ENCODE data around the gene IL36B. TPM values are rescaled to one million over a fixed set of nuclear protein-coding genes. Genes with fewer than 3 reads are reported as not detected.
A peak's percentile ranks its signal among the peaks of the same experiment; 100 is the strongest.

Gene IL36B
- total and polyA plus RNA-seq, 8 donors: not detected

DNA sequence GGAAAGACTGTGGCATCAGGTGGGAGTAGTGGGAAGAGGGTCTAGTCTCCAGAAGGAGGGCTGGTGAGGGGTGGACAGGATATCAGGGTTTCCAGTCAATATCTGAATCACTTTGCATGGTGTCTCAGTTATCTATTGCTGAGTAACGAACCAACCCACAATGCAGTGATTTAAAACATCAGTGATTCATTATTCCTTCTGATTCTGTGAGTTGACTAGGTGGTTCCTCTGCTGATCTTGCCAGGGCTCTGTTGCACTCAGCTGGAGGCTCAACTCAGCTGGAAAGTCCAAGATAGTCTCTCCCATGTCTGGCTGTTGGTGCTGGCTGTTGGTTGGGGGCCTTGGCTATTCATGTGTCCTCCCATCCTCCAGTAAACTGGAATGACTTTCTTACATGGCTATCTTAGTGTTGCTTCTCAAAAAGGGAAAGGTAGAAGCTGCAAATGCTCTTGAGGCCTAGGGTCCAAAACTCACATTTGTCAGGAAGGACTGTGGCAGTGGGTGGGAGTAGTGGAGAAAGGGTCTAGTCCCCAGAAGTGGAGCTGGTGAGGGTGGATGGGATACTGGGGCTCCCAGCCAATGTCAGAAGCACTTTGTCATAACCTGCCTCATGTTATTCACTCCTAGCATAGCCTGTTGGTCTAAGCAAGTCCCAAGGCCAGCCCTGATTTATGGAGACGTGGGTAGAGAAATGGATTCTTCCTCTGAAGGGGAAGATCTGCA is 29.0 kb upstream of the IL36B start:
- H3K27me3 ChIP-seq: peaks cover 0 to 7% of the 10 kb centered on the region in 2 donors
- H3K4me3 ChIP-seq: no peak overlapping the region
- no peak for DNase-seq
- H3K4me1 ChIP-seq: no peaks in the 10 kb centered on the region
- no peak for ATAC-seq
- H3K9me3 ChIP-seq: no peaks in the 10 kb centered on the region
- H3K36me3 ChIP-seq: no peaks in the 10 kb centered on the region
- TF ChIP-seq, protein P1, sequence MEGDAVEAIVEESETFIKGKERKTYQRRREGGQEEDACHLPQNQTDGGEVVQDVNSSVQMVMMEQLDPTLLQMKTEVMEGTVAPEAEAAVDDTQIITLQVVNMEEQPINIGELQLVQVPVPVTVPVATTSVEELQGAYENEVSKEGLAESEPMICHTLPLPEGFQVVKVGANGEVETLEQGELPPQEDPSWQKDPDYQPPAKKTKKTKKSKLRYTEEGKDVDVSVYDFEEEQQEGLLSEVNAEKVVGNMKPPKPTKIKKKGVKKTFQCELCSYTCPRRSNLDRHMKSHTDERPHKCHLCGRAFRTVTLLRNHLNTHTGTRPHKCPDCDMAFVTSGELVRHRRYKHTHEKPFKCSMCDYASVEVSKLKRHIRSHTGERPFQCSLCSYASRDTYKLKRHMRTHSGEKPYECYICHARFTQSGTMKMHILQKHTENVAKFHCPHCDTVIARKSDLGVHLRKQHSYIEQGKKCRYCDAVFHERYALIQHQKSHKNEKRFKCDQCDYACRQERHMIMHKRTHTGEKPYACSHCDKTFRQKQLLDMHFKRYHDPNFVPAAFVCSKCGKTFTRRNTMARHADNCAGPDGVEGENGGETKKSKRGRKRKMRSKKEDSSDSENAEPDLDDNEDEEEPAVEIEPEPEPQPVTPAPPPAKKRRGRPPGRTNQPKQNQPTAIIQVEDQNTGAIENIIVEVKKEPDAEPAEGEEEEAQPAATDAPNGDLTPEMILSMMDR (IDR thresholded peaks at IDR 0.05): no peak
- intact Hi-C loops (cut with DNase I): no loop called here
- H3K27ac ChIP-seq: no peak overlapping the region

DNA sequence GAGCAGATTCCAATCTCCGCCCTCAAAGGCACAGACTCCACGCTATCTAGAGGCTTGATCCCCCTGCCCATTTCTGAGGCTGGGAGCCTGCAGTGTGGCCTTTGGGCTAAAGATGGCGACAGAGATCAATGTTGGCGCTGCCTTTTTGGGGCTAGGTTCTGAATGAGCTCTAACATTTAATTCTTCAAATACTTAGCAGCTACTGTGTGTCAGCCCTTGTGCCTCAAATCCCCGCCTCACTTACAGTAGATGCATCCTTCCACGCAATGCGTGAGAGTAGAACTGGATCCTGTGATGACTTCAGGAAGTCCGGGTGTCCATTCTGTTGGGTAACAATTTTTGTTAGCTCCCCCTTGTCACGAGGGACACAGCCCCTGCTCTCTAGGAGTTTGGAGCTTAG is 27.5 kb upstream of the IL36B start:
- intact Hi-C loops (cut with DNase I): no loop called here
- peak overlapping the region in 1 of 2 donors; percentile 55 for H3K27ac ChIP-seq
- TF ChIP-seq, protein P1 (IDR thresholded peaks at IDR 0.05): peak; percentile 59 to 63
- DNase-seq (peak in 3 of 4 donors; percentile 13 to 49 (median 32)), ATAC-seq (peak; percentile 60)
- H3K9me3 ChIP-seq: no peaks in the 10 kb centered on the region
- no peak overlapping the region for H3K4me3 ChIP-seq
- H3K4me1 ChIP-seq: no peaks in the 10 kb centered on the region
- H3K36me3 ChIP-seq: no peaks in the 10 kb centered on the region
- H3K27me3 ChIP-seq: peaks cover 0 to 7% of the 10 kb centered on the region in 2 donors

DNA sequence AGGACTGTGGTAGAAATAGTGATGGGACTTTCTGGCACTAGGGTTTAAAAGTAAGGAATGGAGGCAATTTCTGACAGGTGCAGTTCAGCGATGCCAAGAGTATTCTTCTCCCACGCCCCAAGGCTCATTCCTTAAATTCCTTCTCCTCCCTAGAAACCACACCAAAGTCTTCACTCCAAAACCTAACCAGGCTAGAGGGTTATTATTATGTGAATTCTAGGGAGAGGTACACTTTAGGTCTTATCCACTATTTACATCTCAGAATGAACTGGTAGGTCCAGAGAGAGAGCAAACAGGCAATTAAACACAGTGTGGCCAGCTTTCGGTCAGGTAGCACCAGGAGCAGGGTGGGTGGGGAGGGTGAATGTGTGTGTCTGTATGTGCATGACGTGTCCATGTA is 26.5 kb upstream of the IL36B start:
- Histone ChIP-seq H3K4me3 (no peak overlapping the region), H3K27ac (peak overlapping the region; percentile 55 to 57), H3K27me3 (peaks cover 0 to 11% of the 10 kb centered on the region in 2 donors), H3K4me1 (no peaks in the 10 kb centered on the region), H3K9me3 (no peaks in the 10 kb centered on the region), H3K36me3 (no peaks in the 10 kb centered on the region)
- TF ChIP-seq, protein P1 (IDR thresholded peaks at IDR 0.05): no peak
- peak; percentile 55 for ATAC-seq
- no peak for DNase-seq
- intact Hi-C loops (cut with DNase I): no loop called here

DNA sequence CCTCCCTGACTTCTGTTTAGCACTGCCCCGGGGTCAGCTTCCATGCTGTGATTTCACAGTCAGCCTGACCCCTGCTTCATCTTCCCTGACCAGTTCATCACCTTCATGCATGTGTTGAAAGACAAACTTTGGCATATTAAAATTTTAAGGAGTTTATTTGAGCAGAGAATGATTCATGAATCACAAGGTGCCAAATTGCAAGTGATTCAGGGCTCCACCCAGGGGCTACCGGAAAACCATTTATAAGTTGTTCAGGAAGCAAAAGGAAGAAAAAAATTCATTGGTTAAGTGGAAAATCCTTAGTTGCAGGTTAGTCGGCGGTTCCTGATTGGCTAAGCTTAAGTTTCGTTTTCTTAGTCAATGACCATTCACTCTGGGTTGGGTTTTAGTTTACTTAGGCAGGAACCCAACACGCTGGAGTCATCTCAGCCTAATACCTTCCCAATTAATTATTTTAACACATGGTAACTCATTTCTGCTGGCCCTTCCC is 25.7 kb upstream of the IL36B start:
- Histone ChIP-seq H3K4me3 (no peak overlapping the region), H3K36me3 (no peaks in the 10 kb centered on the region), H3K9me3 (no peaks in the 10 kb centered on the region), H3K27ac (peak overlapping the region; percentile 57 to 70), H3K27me3 (peaks cover 0 to 7% of the 10 kb centered on the region in 2 donors), H3K4me1 (no peaks in the 10 kb centered on the region)
- DNase-seq (peak in 1 of 4 donors; percentile 31), ATAC-seq (peak; percentile 72)
- TF ChIP-seq, protein P1 (IDR thresholded peaks at IDR 0.05): no peak
- intact Hi-C loops (cut with DNase I): no loop called here

DNA sequence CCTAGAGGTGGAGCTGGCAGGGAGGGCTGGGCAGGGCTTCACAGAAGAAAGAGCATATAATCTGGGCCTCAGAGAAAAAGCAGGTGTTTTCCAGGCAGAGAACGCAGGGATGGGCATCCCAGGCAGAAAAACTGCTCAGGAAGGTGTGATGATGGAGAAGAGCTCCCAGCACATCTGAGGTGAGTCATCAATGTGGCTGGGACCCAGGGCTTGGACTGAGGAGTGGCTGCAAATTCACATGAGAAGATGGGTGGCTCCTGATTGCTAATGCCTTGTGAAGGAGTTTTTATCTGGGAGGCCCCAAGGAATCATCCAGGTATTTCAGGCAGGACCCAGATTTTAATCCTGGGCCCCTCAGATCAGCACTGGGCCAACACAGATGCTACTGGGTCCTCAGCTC is 25.3 kb upstream of the IL36B start:
- Histone ChIP-seq H3K27ac (peak overlapping the region; percentile 37 to 70), H3K36me3 (no peaks in the 10 kb centered on the region), H3K27me3 (peaks cover 0 to 5% of the 10 kb centered on the region in 2 donors), H3K4me3 (no peak overlapping the region), H3K9me3 (no peaks in the 10 kb centered on the region), H3K4me1 (no peaks in the 10 kb centered on the region)
- intact Hi-C loops (cut with DNase I): no loop called here
- TF ChIP-seq, protein P1 (IDR thresholded peaks at IDR 0.05): no peak
- DNase-seq: no peak
- peak; percentile 43 for ATAC-seq

Measured in left lung (tissue), 10 donors.